PC-3 (cell line): ENCODE data around the gene STX8. TPM values are rescaled to one million over a fixed set of nuclear protein-coding genes. Genes with fewer than 3 reads are reported as not detected.

Experiments used
- ATAC-seq: fragments of 200-7000 bp; cut with Tn5 transposase; 2 replicates; pipeline ENCODE4 v1.9.1; 2020; ENCODE audit warnings: mild to moderate bottlenecking, moderate library complexity
- BruUV-seq: library from RNA; stranded (reverse); fragments of 400-500 nt; replicated peaks from 2 replicates; lab custom pipeline; 2021; lab: Mats Ljungman, UMichigan
- CTCF ChIA-PET: fragments of 300-600 bp; sonication (Branson Sonifier 250); formaldehyde crosslinking; loops from one replicate; lab custom pipeline; 2022; ENCODE audit warnings: antibody characterized with exemption; lab: Charles Lee
- POLR2A ChIA-PET: fragments of 300-600 bp; sonication (Branson Sonifier 250); formaldehyde crosslinking; loops from one replicate; lab custom pipeline; 2022; ENCODE audit warnings: antibody characterized with exemption; ENCODE audit not compliant: unreplicated experiment; lab: Charles Lee
- DNase-seq: peaks from one replicate; pipeline ENCODE4 v3.0.0-alpha.2; 2015
- H2AFZ ChIP-seq: fragments of 300-600 bp; sonication (generic); 2 replicates; pipeline ENCODE4 v1.6.0; 2016; ENCODE audit warnings: antibody characterized with exemption, low read length
- H3F3A ChIP-seq: fragments of 300-600 bp; sonication (generic); one replicate; pipeline ENCODE4 v1.6.0; 2017; ENCODE audit warnings: antibody characterized with exemption, low read length, control low read depth, mild to moderate bottlenecking; ENCODE audit not compliant: unreplicated experiment
- H3K27ac ChIP-seq: fragments of 300-600 bp; sonication (generic); 2 replicates; pipeline ENCODE4 v1.5.1; 2016; ENCODE audit warnings: mild to moderate bottlenecking, low read length
- H3K27me3 ChIP-seq: fragments of 300-600 bp; sonication (generic); 2 replicates; pipeline ENCODE4 v1.6.1; 2016; ENCODE audit warnings: low read length, mixed read lengths
- H3K36me3 ChIP-seq: fragments of 300-600 bp; sonication (generic); 2 replicates; pipeline ENCODE4 v1.6.1; 2016; ENCODE audit warnings: low read depth, mixed run types, low read length, mixed read lengths
- H3K4me1 ChIP-seq: fragments of 300-600 bp; sonication (generic); 2 replicates; pipeline ENCODE4 v1.5.1; 2016; ENCODE audit warnings: low read length; ENCODE audit not compliant: insufficient read depth
- H3K4me2 ChIP-seq: fragments of 300-600 bp; sonication (generic); 2 replicates; pipeline ENCODE4 v1.6.0; 2016; ENCODE audit warnings: low read length
- H3K4me3 ChIP-seq: fragments of 300-600 bp; sonication (generic); 2 replicates; pipeline ENCODE4 v1.5.1; 2016; ENCODE audit warnings: mild to moderate bottlenecking, low read length, mixed read lengths
- H3K79me2 ChIP-seq: fragments of 300-600 bp; sonication (generic); 2 replicates; pipeline ENCODE4 v1.6.1; 2017; ENCODE audit warnings: low read length, mixed read lengths
- H3K9ac ChIP-seq: fragments of 300-600 bp; sonication (generic); 2 replicates; pipeline ENCODE4 v1.6.0; 2016; ENCODE audit warnings: mild to moderate bottlenecking, low read length
- H3K9me2 ChIP-seq: fragments of 300-600 bp; sonication (generic); replicated peaks from 2 replicates; pipeline ENCODE4 v1.6.1; 2016; ENCODE audit warnings: mixed run types, low read length, mixed read lengths
- H3K9me3 ChIP-seq: fragments of 300-600 bp; sonication (generic); 2 replicates; pipeline ENCODE4 v1.6.1; 2016; ENCODE audit warnings: low read length, mixed read lengths
- H4K20me1 ChIP-seq: fragments of 300-600 bp; sonication (generic); 2 replicates; pipeline ENCODE4 v1.6.1; 2016; ENCODE audit warnings: low read length, mixed read lengths
- EZH2 ChIP-seq: fragments of 300-600 bp; sonication (generic); IDR thresholded peaks from one replicate; pipeline ENCODE4 v1.6.1; 2017; ENCODE audit warnings: antibody characterized with exemption, mild to moderate bottlenecking, low read length; ENCODE audit not compliant: unreplicated experiment
- EZH2phosphoT487 ChIP-seq: fragments of 300-600 bp; sonication (generic); IDR thresholded peaks from 2 replicates; pipeline ENCODE4 v1.6.1; 2018; ENCODE audit warnings: mild to moderate bottlenecking, antibody characterized with exemption, low read length, borderline replicate concordance
- intact Hi-C: fragments of 100-400 bp; cut with micrococcal nuclease; formaldehyde crosslinking; loops from 2 replicates; pipeline ENCODE4 v1.9.0; 2023
- total RNA-seq: library from RNA; depleted of rRNA; stranded (reverse); fragments of >200 nt; gene quantifications from 2 replicates; pipeline ENCODE4 v1.2.3, GENCODE V29; 2014
- TF ChIP-seq, protein P1 (sequence below): fragments of 300-600 bp; sonication (generic); conservative IDR thresholded peaks from 2 replicates; pipeline ENCODE4 v1.5.1; 2017; ENCODE audit warnings: antibody characterized with exemption, low read depth, mild to moderate bottlenecking, low read length

Gene STX8
- total RNA-seq, 1 experiment from 2014 or later, result 57.4 TPM

DNA sequence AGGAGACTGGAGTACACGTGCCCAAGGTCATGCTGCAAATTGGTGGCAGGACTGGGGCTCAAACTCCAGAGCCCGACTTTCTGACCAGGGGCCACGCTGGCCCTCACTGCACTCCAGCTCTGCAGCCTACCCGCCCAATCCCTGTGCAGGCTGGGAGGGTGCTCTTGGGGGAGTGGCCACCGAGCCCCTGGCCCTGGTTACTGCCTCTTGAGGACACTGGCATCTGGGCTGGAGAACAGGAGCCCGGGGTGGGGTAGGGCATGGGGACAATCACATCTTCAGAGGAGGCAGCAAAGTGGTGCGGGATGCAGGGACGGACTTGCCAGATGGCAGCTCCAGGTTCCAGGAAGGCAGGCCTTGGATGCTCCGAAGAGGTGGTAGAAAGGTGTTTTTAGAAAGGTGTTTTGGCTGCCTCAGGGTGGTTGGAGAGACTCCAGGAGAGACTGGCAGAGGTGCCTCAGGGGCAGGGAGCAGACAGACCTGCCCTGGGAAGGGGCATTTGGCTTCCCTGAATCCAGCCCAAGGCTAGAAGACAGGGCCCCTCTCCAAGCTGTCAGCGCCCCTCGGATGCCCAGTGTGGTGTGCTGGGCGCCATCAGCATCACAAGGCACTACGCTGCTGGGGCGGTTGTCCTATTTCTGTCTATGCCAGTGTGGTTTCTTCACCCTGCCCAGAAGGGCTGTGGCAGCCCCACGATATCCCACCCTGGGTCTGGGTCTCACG lies 333.7 kb downstream of the STX8 start:
- H3K9ac ChIP-seq, result no peak overlapping the region
- BruUV-seq, result no TSS peak
- no peaks in the 10 kb centered on the region for H3K27me3 ChIP-seq

DNA sequence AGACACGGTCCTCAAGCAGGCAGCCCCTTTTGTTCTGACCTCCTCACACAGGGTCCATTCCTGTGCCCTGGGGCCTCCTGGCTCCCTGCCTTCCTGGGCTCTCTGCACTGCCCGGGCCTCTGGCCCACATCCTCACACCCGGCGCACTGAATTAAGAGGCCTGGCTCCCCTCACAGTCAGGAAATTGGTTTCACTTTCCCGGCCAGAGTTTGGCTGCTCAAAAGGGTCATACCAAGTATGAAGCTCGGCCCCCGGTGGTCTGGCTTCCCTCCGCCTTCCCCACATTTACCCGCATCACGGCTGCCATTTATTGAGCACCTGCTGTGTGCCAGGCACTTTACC lies 334.3 kb downstream of the STX8 start:
- intact Hi-C loops, result no loop called here
- Histone ChIP-seq H3K9me3 (no peaks in the 10 kb centered on the region), H3K9ac (no peak overlapping the region), H3K36me3 (no peaks in the 10 kb centered on the region), H2AFZ (no peak overlapping the region), H3K27me3 (no peaks in the 10 kb centered on the region), H3K27ac (no peak overlapping the region), H4K20me1 (no peaks in the 10 kb centered on the region), H3F3A (no peaks in the 10 kb centered on the region), H3K4me3 (no peak overlapping the region), H3K79me2 (no peaks in the 10 kb centered on the region), H3K4me2 (no peak overlapping the region), H3K9me2 (no peaks in the 10 kb centered on the region), H3K4me1 (peaks cover 10% of the 10 kb centered on the region; the same call in 1 of the 2 replicates)
- no TSS peak for BruUV-seq
- DNase-seq (no peak), ATAC-seq (no peak)
- no peak for TF ChIP-seq EZH2phosphoT487
- TF ChIP-seq EZH2, result no peak
- TF ChIP-seq, protein P1, sequence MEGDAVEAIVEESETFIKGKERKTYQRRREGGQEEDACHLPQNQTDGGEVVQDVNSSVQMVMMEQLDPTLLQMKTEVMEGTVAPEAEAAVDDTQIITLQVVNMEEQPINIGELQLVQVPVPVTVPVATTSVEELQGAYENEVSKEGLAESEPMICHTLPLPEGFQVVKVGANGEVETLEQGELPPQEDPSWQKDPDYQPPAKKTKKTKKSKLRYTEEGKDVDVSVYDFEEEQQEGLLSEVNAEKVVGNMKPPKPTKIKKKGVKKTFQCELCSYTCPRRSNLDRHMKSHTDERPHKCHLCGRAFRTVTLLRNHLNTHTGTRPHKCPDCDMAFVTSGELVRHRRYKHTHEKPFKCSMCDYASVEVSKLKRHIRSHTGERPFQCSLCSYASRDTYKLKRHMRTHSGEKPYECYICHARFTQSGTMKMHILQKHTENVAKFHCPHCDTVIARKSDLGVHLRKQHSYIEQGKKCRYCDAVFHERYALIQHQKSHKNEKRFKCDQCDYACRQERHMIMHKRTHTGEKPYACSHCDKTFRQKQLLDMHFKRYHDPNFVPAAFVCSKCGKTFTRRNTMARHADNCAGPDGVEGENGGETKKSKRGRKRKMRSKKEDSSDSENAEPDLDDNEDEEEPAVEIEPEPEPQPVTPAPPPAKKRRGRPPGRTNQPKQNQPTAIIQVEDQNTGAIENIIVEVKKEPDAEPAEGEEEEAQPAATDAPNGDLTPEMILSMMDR, result no peak
- POLR2A ChIA-PET, result no interaction called here
- CTCF ChIA-PET, result no interaction called here

More for the DNA sequence above, 333.7 kb downstream of the STX8 start:
- ChIA-PET CTCF (no interaction called here), POLR2A (no interaction called here)
- H3K4me1 ChIP-seq, result peaks cover 10% of the 10 kb centered on the region; the same call in 1 of the 2 replicates
- H3K9me2 ChIP-seq, result no peaks in the 10 kb centered on the region
- H3F3A ChIP-seq, result no peaks in the 10 kb centered on the region
- H3K79me2 ChIP-seq, result no peaks in the 10 kb centered on the region
- intact Hi-C loops, result no loop called here
- no peak for ATAC-seq
- no peaks in the 10 kb centered on the region for H3K9me3 ChIP-seq
- DNase-seq, result no peak
- TF ChIP-seq, protein P1, result no peak
- TF ChIP-seq EZH2 (no peak), EZH2phosphoT487 (no peak)
- H3K27ac ChIP-seq, result no peak overlapping the region
- H3K36me3 ChIP-seq, result no peaks in the 10 kb centered on the region
- no peaks in the 10 kb centered on the region for H4K20me1 ChIP-seq
- H3K4me3 ChIP-seq, result no peak overlapping the region
- no peak overlapping the region for H3K4me2 ChIP-seq
- no peak overlapping the region for H2AFZ ChIP-seq
